ENCODE results near the gene OPCML.

DNA sequence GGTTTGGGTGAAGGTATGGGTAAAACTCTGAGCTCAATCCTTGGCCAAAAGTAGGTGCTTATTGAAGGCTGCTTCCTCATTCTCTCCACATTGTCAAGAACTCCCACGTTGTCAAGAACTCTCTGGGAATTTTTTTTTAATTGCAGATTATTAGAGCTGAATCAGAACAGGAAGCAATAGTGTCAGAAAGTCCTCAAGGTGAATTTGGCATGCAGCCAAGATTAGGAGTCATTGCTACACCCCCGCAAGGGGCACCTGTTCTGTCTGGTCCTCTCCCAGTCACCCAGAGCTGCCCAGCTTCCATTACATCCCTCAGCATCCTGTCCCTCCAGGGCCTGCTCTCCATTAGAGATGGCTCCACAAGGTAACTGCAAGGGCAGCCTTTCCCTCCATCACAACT lies 996.5 kb downstream of the OPCML start:
- TF ChIP-seq, protein P1, sequence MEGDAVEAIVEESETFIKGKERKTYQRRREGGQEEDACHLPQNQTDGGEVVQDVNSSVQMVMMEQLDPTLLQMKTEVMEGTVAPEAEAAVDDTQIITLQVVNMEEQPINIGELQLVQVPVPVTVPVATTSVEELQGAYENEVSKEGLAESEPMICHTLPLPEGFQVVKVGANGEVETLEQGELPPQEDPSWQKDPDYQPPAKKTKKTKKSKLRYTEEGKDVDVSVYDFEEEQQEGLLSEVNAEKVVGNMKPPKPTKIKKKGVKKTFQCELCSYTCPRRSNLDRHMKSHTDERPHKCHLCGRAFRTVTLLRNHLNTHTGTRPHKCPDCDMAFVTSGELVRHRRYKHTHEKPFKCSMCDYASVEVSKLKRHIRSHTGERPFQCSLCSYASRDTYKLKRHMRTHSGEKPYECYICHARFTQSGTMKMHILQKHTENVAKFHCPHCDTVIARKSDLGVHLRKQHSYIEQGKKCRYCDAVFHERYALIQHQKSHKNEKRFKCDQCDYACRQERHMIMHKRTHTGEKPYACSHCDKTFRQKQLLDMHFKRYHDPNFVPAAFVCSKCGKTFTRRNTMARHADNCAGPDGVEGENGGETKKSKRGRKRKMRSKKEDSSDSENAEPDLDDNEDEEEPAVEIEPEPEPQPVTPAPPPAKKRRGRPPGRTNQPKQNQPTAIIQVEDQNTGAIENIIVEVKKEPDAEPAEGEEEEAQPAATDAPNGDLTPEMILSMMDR (optimal IDR thresholded peaks at IDR 0.05 in 1 of 3, IDR thresholded peaks at IDR 0.05 in 1 of 3, conservative IDR thresholded peaks at IDR 0.05 in 1 of 3; ENCODE audit: extremely low read depth in 1 of 3, insufficient read depth in 2 of 3, low read length in 3 of 3): no peak
- no peak for TF ChIP-seq EZH2 (IDR thresholded peaks at IDR 0.05; ENCODE audit: low read length)

Measured in keratinocyte (primary cell).